NCI-H2107 (cell line): Measurements from ENCODE around the gene RAP1A.
"Not testable (repeated sequence)": the region's sequence is repeated elsewhere in the genome, so short reads cannot be mapped to it uniquely, and the experiment has no call there.

Experiments used
- DNase-seq: peaks from one replicate; lab custom pipeline; 2025; lab: John Stamatoyannopoulos, UW

The RAP1A gene

DNA sequence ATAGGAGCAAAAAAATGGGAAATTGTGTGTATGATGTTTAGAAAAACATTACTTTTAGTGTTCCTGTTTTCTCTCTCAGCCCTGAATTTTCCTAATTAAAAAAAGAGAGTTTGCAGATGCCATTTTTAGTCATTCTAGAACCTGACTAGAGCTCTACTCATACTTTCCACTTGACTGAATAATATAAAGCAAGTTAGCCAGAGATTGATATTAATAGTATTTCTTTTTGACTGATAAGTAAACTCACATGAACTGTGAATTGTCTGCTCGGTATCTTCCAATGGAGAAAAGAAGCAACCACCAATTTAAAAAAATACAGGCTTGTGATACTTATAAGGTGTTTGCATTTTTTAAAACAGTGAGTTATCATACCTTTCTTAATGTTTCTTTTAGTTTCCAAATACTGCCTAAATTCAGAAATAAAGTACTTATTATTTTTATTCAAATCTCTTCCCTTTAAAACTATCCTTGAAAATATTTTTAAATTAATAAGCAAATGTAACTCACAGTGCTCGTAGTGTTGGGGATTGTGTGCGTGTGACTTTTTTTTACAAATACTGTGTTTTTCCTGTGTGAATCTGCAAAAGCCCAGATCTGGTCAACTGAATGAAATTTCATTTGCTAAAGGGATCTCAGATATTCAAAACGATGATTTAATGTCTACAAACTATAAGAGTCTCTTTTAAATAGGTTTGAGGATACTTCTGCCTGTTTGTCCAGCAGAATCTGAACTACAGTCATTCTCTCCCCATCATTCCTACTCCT, 9.8 kb downstream of the RAP1A start:
- no peak for DNase-seq

- DNase-seq: no peak
Observed at GRCh38 chr1:111630567-111630966, 11.0 kb downstream of the RAP1A start.

DNA sequence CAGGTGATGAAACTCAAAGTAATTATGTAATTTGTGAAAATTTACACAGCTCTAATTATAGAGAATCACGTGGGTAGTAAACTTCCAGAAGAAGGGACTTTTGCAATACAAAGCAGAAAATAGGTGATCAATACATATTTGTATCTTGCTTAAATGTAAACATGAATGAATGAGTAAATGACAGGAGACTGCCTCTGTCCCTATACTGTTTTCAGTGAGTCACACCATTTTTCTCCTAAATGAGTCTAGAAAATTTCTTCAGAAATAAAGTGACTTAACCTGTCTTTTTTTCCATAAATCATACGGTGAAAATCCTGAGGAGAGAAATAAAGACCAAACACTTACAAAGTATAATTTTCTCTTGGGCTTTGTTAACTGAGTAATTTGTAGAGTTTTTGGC, 11.9 kb downstream of the RAP1A start:
- no peak for DNase-seq

DNA sequence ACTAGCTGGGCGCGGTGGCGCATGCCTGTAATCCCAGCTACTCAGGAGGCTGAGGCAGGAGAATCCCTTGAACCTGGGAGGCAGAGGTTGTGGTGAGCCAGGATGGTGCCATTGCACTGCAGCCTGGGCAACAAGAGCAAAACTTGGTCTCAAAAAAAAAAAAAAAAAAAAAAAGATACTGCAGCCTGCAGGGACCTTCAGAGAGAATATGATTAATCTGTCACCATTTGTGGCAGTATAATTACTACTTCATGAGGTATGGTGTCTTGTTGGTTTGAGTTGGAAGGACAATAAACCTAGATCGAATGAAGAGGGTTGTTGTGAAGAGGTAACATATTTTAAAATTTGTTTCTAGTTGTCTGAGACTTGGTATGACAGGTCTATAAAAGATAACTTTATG, 13.2 kb downstream of the RAP1A start:
- DNase-seq: not testable (repeated sequence)

DNA sequence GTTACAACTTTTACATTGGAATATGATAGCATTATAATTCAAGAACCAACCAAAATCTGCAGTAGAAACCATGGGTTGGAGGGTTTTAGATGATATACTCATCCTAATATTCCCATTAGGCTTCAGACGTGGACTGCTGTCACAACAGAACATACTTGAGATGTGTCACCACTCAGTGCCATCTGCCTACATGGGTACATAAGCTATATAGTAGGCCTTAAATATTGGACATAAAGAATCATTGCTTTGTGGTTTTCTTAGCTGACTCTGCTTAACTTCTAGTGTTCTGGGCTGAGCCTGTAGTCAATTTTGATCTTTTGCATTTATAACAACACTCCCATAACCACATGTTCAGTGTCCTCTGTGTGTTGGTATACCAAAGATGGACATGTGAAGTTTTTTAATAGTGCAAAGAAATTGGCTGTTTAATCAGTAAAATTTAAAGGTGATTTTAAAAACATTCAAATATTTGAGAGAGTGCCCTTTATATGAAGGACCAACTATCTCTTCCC, 14.2 kb downstream of the RAP1A start:
- DNase-seq: no peak

- DNase-seq: no peak
Observed at GRCh38 chr1:111635324-111636009, 15.9 kb downstream of the RAP1A start.

GRCh38 chr1:111638320-111638719, 18.7 kb downstream of the RAP1A start:
- no peak for DNase-seq

DNA sequence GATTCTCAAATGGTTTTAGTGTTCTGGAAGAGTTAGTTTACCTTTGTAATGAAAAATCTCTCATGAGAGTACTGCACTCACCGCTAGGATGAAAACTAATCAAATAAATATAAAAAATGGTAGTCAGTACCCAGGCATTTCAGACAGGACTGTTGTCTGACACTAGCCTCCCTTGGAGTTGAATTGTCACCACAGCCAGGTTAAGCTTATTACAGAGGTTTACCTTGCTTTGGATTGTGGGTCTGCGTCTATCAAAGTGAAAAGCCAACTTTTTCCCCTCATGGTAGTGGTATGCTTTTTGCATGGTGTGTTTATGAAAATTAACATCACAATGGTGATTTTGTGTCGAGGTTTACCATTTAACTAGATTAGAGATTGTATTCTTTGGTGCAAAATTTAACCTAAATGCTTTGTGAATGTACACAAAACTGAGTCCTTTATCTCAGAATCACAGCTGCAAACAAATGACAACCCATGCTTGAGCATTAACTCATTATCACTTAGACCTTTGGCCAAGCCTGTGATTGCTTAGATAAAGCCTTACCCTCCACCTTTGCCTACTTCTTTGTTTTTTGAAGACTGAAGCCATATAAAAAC, 20.1 kb downstream of the RAP1A start:
- DNase-seq: no peak

DNA sequence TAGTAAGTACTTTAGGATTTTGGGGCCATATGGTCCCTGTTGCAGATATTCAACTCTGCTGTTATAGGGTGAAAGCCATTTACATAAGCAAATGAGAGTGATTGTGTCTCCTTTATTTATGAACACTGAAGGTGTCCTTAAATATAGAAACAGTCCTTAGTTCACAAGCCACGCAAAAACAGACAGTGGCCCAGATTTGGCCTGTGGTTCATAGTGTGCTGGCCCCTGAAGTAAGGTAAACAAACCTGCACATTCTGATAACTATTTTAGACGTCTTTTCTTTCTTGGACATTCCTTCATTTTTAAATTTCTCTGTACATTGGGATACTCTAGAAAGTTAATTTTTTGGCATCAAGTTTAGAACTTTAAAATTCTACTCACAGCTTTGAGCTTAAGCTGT, 23.5 kb downstream of the RAP1A start:
- no peak for DNase-seq

GRCh38 chr1:111643696-111644095, 24.1 kb downstream of the RAP1A start:
- no peak for DNase-seq

GRCh38 chr1:111644506-111644905, 24.9 kb downstream of the RAP1A start:
- no peak for DNase-seq

GRCh38 chr1:111647736-111648135, 28.1 kb downstream of the RAP1A start:
- DNase-seq: no peak

DNA sequence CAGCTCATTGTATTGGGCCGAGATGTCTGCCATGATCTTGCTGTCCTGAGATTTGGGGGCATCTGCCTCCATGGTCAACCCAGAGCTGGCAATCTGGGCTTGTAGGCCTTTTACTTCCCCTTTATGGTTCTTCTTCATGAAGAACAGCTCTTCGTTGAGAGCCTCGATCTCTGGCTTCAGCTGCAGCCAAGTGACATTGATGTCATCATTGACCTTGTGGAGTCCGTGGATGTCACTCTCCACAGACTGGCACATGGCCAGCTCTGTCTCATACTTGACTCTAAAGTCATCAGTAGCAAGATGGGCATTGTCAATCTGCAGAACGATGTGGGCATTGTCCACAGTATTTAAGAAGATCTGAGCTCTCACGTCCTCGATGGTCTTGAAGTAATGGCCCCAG, 29.2 kb downstream of the RAP1A start:
- no peak for DNase-seq

GRCh38 chr1:111649227-111649626, 29.6 kb downstream of the RAP1A start:
- DNase-seq: no peak

GRCh38 chr1:111649648-111650047, 30.1 kb downstream of the RAP1A start:
- DNase-seq: no peak

DNA sequence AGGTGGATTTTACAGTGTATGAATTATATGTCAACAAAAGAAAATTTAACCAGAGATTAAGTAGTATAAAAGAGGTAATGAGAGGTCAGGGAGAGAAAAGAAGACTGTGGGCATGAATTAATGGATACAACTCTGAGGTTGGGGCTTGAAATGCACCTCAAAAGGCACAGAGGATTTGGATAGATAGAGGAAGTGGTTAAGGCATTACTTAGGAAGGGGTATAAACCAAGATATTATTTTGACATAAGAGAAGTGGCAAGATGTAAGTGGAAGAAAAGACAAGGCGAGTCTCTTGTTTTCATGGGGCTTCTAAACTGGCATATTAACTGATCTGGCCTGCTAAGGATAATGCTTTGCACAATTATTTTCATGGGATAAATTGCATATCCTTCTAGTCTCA, 34.1 kb downstream of the RAP1A start:
- DNase-seq: no peak

GRCh38 chr1:111654839-111655238, 35.2 kb downstream of the RAP1A start:
- no peak for DNase-seq

- DNase-seq: no peak
Observed at GRCh38 chr1:111656086-111657017, 36.8 kb downstream of the RAP1A start.

DNA sequence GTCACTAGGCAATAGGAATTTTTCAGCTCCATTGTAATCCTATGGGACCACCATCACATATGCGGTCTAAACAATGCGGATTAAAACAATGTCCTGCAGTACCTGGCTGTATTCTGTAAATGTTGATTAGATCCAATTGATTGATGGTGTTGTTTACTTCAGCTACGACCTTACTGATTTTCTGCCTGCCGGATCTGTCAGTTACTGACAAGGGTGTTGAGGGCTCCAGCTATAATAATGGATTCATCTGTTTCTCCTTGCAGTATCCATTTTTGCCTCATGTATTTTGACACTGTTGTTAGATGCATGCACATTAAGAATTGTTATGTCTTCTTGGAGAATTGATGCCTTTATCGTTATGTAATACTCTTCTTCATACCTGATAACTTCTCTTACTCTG, 39.0 kb downstream of the RAP1A start:
- DNase-seq: no peak

- no peak for DNase-seq
Observed at GRCh38 chr1:111660204-111661150, 40.9 kb downstream of the RAP1A start.

GRCh38 chr1:111664652-111665051, 45.1 kb downstream of the RAP1A start:
- DNase-seq: no peak
